GM12878 (cell line): Measurements from ENCODE around the gene YBX2.

ENCODE experiments used
- EZH2 ChIP-seq: IDR thresholded peaks from 2 replicates; pipeline ENCODE4 v1.6.1; 2012; ENCODE audit warnings: low read depth, mild to moderate bottlenecking, control low read depth, inconsistent platforms, low read length, borderline replicate concordance; ENCODE audit not compliant: control insufficient read depth
- GABPA ChIP-seq: IDR thresholded peaks from 2 replicates; pipeline ENCODE4 v1.6.1; 2014; ENCODE audit warnings: antibody characterized with exemption, low read depth, mild to moderate bottlenecking, inconsistent platforms
- NR2C2 ChIP-seq: IDR thresholded peaks from 2 replicates; pipeline ENCODE4 v1.6.1; 2011; ENCODE audit warnings: borderline replicate concordance, low read depth; ENCODE audit not compliant: control insufficient read depth, insufficient read length
- NRF1 ChIP-seq: conservative IDR thresholded peaks from 2 replicates; pipeline ENCODE4 v1.6.1; 2011; ENCODE audit warnings: mild to moderate bottlenecking, low read depth, low read length, improper control_type of control experiment
- POLR2AphosphoS2 ChIP-seq: IDR thresholded peaks from 2 replicates; pipeline ENCODE4 v1.6.1; 2011; ENCODE audit warnings: low read depth, mild to moderate bottlenecking, low read length, improper control_type of control experiment, moderate library complexity
- RELA ChIP-seq: fragments of 450-650 bp; IDR thresholded peaks from 2 replicates; pipeline ENCODE4 v1.8.0; 2014; ENCODE audit warnings: borderline replicate concordance; ENCODE audit not compliant: partially characterized antibody
- RFX5 ChIP-seq: IDR thresholded peaks from 2 replicates; pipeline ENCODE4 v1.6.1; 2011; ENCODE audit warnings: low read depth, low read length, improper control_type of control experiment
- SMC3 ChIP-seq: IDR thresholded peaks from 2 replicates; pipeline ENCODE4 v1.6.1; 2011; ENCODE audit warnings: low read length, improper control_type of control experiment, borderline replicate concordance
- TF ChIP-seq, protein P1 (sequence below), 3 experiments: IDR thresholded peaks in 2 of 3; conservative IDR thresholded peaks in 1 of 3; 2 replicates each; pipeline ENCODE4 v1.5.1; 2011; ENCODE audit warnings: low read depth in 3 of 3, low read length in 3 of 3, mild to moderate bottlenecking in 3 of 3, control low read depth in 2 of 3, moderate library complexity in 2 of 3, inconsistent platforms in 1 of 3, mixed read lengths in 1 of 3; ENCODE audit not compliant: control insufficient read depth in 2 of 3, insufficient read depth in 1 of 3; ENCODE audit errors: extremely low read depth in 1 of 3
- TF ChIP-seq, protein P2 (sequence below): IDR thresholded peaks from 2 replicates; pipeline ENCODE4 v1.6.1; 2012; ENCODE audit warnings: low read depth, low read length, improper control_type of control experiment
- TF ChIP-seq, protein P3 (sequence below): IDR thresholded peaks from 2 replicates; pipeline ENCODE4 v1.6.1; 2012; ENCODE audit warnings: low read length, inconsistent platforms
- TF ChIP-seq, protein P4 (sequence below): IDR thresholded peaks from 2 replicates; pipeline ENCODE4 v1.6.1; 2011; ENCODE audit warnings: mild to moderate bottlenecking, low read depth, low read length, moderate library complexity; ENCODE audit not compliant: insufficient replicate concordance
- TF ChIP-seq, protein P5 (sequence below): IDR thresholded peaks from 2 replicates; pipeline ENCODE4 v1.6.1; 2011; ENCODE audit warnings: low read depth, mild to moderate bottlenecking, low read length, moderate library complexity, borderline replicate concordance; ENCODE audit errors: extremely low read depth

DNA sequence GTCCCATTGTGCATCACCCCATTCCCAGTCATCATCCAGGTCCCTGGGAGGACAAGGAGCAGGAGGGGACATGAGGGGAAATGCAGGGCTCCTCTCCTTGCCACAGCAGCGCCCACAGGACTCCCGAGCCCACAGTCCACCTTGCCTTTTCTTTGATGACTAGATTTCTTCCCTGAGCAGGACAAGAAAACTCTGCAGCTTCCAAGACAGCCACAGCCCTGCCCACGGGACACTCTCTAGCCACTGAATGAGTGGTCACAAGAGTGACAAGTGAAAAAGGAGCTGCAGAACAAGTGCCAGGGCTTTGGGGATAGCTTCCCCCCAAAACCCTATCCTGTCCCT lies 30.0 kb upstream of the YBX2 start:
- TF ChIP-seq, protein P1, sequence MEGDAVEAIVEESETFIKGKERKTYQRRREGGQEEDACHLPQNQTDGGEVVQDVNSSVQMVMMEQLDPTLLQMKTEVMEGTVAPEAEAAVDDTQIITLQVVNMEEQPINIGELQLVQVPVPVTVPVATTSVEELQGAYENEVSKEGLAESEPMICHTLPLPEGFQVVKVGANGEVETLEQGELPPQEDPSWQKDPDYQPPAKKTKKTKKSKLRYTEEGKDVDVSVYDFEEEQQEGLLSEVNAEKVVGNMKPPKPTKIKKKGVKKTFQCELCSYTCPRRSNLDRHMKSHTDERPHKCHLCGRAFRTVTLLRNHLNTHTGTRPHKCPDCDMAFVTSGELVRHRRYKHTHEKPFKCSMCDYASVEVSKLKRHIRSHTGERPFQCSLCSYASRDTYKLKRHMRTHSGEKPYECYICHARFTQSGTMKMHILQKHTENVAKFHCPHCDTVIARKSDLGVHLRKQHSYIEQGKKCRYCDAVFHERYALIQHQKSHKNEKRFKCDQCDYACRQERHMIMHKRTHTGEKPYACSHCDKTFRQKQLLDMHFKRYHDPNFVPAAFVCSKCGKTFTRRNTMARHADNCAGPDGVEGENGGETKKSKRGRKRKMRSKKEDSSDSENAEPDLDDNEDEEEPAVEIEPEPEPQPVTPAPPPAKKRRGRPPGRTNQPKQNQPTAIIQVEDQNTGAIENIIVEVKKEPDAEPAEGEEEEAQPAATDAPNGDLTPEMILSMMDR (IDR thresholded peaks at IDR 0.05 in 2 of 3, conservative IDR thresholded peaks at IDR 0.05 in 1 of 3; ENCODE audit: control insufficient read depth in 2 of 3, extremely low read depth in 1 of 3, insufficient read depth in 1 of 3, low read depth in 3 of 3, low read length in 3 of 3), result no peak
- no peak for TF ChIP-seq NR2C2
- TF ChIP-seq, protein P2, sequence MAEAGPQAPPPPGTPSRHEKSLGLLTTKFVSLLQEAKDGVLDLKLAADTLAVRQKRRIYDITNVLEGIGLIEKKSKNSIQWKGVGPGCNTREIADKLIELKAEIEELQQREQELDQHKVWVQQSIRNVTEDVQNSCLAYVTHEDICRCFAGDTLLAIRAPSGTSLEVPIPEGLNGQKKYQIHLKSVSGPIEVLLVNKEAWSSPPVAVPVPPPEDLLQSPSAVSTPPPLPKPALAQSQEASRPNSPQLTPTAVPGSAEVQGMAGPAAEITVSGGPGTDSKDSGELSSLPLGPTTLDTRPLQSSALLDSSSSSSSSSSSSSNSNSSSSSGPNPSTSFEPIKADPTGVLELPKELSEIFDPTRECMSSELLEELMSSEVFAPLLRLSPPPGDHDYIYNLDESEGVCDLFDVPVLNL, result no peak
- TF ChIP-seq EZH2, result no peak
- TF ChIP-seq POLR2AphosphoS2, result no peak
- TF ChIP-seq, protein P3, sequence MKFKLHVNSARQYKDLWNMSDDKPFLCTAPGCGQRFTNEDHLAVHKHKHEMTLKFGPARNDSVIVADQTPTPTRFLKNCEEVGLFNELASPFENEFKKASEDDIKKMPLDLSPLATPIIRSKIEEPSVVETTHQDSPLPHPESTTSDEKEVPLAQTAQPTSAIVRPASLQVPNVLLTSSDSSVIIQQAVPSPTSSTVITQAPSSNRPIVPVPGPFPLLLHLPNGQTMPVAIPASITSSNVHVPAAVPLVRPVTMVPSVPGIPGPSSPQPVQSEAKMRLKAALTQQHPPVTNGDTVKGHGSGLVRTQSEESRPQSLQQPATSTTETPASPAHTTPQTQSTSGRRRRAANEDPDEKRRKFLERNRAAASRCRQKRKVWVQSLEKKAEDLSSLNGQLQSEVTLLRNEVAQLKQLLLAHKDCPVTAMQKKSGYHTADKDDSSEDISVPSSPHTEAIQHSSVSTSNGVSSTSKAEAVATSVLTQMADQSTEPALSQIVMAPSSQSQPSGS, result no peak
- no peak for TF ChIP-seq GABPA
- TF ChIP-seq SMC3, result no peak
- TF ChIP-seq, protein P4, sequence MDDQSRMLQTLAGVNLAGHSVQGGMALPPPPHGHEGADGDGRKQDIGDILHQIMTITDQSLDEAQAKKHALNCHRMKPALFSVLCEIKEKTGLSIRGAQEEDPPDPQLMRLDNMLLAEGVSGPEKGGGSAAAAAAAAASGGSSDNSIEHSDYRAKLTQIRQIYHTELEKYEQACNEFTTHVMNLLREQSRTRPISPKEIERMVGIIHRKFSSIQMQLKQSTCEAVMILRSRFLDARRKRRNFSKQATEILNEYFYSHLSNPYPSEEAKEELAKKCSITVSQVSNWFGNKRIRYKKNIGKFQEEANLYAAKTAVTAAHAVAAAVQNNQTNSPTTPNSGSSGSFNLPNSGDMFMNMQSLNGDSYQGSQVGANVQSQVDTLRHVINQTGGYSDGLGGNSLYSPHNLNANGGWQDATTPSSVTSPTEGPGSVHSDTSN, result no peak
- TF ChIP-seq, protein P5, sequence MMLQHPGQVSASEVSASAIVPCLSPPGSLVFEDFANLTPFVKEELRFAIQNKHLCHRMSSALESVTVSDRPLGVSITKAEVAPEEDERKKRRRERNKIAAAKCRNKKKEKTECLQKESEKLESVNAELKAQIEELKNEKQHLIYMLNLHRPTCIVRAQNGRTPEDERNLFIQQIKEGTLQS, result no peak
- TF ChIP-seq NRF1, result no peak
- no peak for TF ChIP-seq RELA
- TF ChIP-seq RFX5, result no peak
